ENCODE data around the gene RDH13.
"Not testable (repeated sequence)": the region's sequence is repeated elsewhere in the genome, so short reads cannot be mapped to it uniquely, and the experiment has no call there.

DNA sequence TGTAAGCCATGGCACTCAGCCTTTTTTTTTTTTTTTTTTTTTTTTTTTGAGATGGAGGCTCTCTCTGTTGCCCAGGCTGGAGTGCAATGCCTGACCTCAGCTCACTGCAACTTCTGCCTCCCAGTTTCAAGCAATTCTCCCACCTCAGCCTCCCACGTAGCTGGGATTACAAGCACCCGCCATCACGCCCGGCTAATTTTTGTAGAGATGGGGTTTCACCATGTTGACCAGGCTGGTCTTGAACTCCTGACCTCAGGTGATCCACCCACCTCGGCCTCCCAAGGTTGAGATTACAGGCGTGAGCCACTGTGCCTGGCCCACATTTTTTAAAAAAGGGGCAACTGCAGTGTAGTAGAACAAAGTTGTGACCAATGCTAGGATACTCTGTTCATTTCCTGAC is 25.3 kb downstream of the RDH13 start:
- TF ChIP-seq EP300, POLR2AphosphoS5 (IDR thresholded peaks at IDR 0.05): not testable (repeated sequence)
- TF ChIP-seq, protein P1, sequence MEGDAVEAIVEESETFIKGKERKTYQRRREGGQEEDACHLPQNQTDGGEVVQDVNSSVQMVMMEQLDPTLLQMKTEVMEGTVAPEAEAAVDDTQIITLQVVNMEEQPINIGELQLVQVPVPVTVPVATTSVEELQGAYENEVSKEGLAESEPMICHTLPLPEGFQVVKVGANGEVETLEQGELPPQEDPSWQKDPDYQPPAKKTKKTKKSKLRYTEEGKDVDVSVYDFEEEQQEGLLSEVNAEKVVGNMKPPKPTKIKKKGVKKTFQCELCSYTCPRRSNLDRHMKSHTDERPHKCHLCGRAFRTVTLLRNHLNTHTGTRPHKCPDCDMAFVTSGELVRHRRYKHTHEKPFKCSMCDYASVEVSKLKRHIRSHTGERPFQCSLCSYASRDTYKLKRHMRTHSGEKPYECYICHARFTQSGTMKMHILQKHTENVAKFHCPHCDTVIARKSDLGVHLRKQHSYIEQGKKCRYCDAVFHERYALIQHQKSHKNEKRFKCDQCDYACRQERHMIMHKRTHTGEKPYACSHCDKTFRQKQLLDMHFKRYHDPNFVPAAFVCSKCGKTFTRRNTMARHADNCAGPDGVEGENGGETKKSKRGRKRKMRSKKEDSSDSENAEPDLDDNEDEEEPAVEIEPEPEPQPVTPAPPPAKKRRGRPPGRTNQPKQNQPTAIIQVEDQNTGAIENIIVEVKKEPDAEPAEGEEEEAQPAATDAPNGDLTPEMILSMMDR (IDR thresholded peaks at IDR 0.05) = not testable (repeated sequence)
